Loucy (cell line): ENCODE data around the gene PMVK.

Source experiments
- CTCF ChIP-seq: fragments of 200-600 bp; sonication (generic); conservative IDR thresholded peaks from 2 replicates; pipeline ENCODE4 v1.5.1; 2014; ENCODE audit warnings: mild to moderate bottlenecking, antibody characterized with exemption, low read length
- EZH2phosphoT487 ChIP-seq: fragments of 200-600 bp; IDR thresholded peaks from 2 replicates; pipeline ENCODE4 v1.6.1; 2018; ENCODE audit warnings: antibody characterized with exemption, mild to moderate bottlenecking, moderate library complexity, borderline replicate concordance

- TF ChIP-seq EZH2phosphoT487, result no peak
- TF ChIP-seq CTCF, result no peak
Observed at GRCh38 chr1:154982897-154983648, 46.6 kb upstream of the PMVK start, which contains the start of gene FLAD1.
